GM10266 (cell line): Measurements from ENCODE around the gene HOXD4.

Experiments
- DNase-seq: peaks from one replicate; pipeline ENCODE4 v3.0.0; 2012; ENCODE audit errors: extremely low spot score
- CTCF ChIP-seq: IDR thresholded peaks from 2 replicates; pipeline ENCODE4 v1.5.1; 2012; ENCODE audit warnings: mild to moderate bottlenecking, low read depth; ENCODE audit not compliant: control insufficient read depth, insufficient read depth; ENCODE audit errors: missing control alignments

The HOXD4 gene

GRCh38 chr2:176169181-176169580 is 17.8 kb downstream of the HOXD4 start:
- DNase-seq: no peak
- TF ChIP-seq CTCF: no peak

- no peak for TF ChIP-seq CTCF
- DNase-seq: no peak
Observed at GRCh38 chr2:176169711-176170110, 18.4 kb downstream of the HOXD4 start.

- no peak for DNase-seq
- no peak for TF ChIP-seq CTCF
Observed at GRCh38 chr2:176170602-176171305, 19.4 kb downstream of the HOXD4 start.

GRCh38 chr2:176171351-176172006 is 20.1 kb downstream of the HOXD4 start:
- DNase-seq: no peak
- no peak for TF ChIP-seq CTCF

- DNase-seq: no peak
- no peak for TF ChIP-seq CTCF
Observed at GRCh38 chr2:176172007-176172894, 20.9 kb downstream of the HOXD4 start.

- no peak for DNase-seq
- no peak for TF ChIP-seq CTCF
Observed at GRCh38 chr2:176172895-176173566, 21.7 kb downstream of the HOXD4 start.
